ENCODE data around the gene ELMOD3. TPM values are rescaled to one million over a fixed set of nuclear protein-coding genes. Genes with fewer than 3 reads are reported as not detected.
"Not testable (repeated sequence)": the region's sequence is repeated elsewhere in the genome, so short reads cannot be mapped to it uniquely, and the experiment has no call there.

ELMOD3 gene
- total RNA-seq, 2 experiments from 2014 or later, result 19.2 to 19.4 TPM

DNA sequence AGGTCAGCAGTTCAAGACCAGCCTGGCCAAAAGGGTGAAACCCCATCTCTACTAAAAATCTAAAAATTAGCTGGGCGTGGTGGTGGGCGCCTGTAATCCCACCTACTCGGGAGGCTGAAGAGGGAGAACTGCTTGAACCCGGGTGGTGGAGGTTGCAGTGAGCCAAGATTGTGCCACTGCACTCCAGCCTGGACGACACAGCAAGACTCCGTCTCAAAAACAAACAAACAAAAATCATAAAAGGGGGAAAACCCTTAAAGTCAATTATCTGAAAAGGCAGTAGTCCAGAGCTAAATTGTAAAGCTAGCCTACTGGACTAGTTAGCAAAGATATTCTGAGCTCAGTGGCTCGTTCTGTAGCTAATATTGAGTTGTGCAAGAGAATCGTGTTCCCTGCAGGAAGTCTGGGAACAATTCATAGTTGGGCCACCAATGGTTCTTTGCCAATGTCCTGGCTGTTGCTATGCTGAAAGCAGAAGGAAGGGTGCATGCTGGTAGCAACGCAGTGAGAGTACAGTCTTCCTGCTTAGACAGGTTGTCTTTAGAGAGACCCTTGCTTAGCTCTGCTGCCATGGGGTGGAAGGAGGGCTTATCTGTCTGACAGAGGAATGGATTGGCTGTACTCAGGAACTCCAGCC, 31.1 kb upstream of the ELMOD3 start:
- POLR2A ChIA-PET, result interaction anchor here (0.9 to 12.1 kb wide), 5 partner anchors 9 to 352 kb away, joined by 3 to 234 read pairs (median 3); partner anchors contain the start of genes ELMOD3 and RETSAT

DNA sequence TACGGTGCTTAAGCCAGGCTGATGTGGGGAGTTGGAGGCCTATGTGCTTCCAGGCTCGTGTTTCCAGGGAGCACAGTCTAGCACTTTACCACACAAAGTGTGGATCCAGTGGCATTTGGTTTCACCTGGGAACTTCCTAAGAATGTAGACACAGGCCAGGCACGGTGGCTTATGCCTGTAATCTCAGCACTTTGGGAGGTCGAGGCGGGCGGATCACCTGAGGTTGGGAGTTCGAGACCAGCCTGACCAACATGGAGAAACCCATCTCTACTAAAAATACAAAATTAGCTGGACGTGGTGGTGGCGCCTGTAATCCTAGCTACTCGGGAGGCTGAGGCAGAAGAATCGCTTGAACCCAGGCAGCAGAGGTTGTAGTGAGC, 30.6 kb upstream of the ELMOD3 start:
- Mint-ChIP-seq H3K4me1 (peaks cover 65% of the 10 kb centered on the region), H3K36me3 (ENCODE audit: low read depth) (peaks cover 86% of the 10 kb centered on the region), H3K27ac (peak overlapping the region; percentile 57), H3K4me3 (peak overlapping the region; percentile 93)
- H3K27me3 Mint-ChIP-seq, H3K9me3 Mint-ChIP-seq, DNase-seq: not testable (repeated sequence)
- CTCF ChIA-PET, result interaction anchor here (1.1 to 2.6 kb wide), 2 partner anchors 23 to 228 kb away, joined by 4 to 14 read pairs; no protein-coding TSS in a partner anchor
- POLR2A ChIA-PET, result interaction anchor here (0.9 to 12.1 kb wide), 4 partner anchors 9 to 352 kb away, joined by 3 to 234 read pairs (median 4); partner anchors contain the start of genes ELMOD3 and RETSAT

More for the DNA sequence above, 31.1 kb upstream of the ELMOD3 start:
- Mint-ChIP-seq H3K27me3 (no peaks in the 10 kb centered on the region), H3K9me3 (no peaks in the 10 kb centered on the region), H3K27ac (peak overlapping the region; percentile 57), H3K4me1 (peaks cover 66% of the 10 kb centered on the region), H3K36me3 (ENCODE audit: low read depth) (peaks cover 91% of the 10 kb centered on the region), H3K4me3 (peak overlapping the region; percentile 93)
- CTCF ChIA-PET, result interaction anchor here (1.1 to 2.6 kb wide), 2 partner anchors 23 to 229 kb away, joined by 4 to 14 read pairs; no protein-coding TSS in a partner anchor
- no peak for DNase-seq

DNA sequence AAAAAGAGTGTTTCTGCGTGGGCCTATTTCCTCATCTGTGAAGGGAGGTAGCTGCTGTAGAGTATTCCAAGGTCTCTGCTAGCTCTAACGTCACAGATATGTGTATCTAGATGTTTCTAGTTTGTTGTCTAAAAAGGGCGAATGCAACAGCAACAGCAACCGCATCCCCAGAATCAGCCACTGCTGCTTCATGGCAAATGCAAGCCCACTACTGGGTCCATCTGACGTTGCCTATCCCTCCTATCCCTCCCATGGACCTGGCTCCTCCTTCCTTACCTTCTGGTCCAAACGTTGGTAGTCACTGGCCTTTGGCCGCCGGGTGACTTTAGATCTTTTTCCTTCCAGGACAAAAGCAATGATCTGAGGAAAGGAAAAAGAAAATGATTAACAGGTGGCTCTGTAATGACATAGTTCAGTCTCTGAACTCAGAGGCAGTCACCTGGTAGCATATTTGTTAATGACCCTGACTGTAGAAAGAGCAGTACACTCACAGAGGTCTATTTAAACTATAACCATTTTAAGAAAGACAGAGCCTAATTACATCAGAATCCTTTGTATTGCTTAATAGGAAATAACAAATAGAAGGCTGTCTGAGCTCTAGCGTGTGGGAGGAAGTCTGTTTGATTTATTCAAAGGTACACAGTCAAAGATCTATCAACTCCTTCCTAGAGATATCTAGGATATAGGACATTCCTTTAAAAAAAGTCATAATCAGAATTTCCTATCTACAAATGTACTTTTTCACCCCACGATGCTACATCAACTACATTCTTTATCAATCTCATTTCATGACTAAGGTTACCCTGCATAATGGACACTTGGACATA, 29.7 kb upstream of the ELMOD3 start:
- H3K27me3 Mint-ChIP-seq, result no peaks in the 10 kb centered on the region
- CTCF ChIA-PET, result interaction anchor here (2.6 kb wide), 1 partner anchor 24 kb away, joined by 14 read pairs; no protein-coding TSS in a partner anchor
- POLR2A ChIA-PET, result interaction anchor here (1.0 to 12.1 kb wide), 8 partner anchors 10 to 270 kb away, joined by 3 to 234 read pairs (median 14); partner anchors contain the start of genes ELMOD3, MAT2A, RETSAT and RNF181
- H3K9me3 Mint-ChIP-seq, result no peaks in the 10 kb centered on the region
- no peak for DNase-seq
- peaks cover 79% of the 10 kb centered on the region for H3K36me3 Mint-ChIP-seq (ENCODE audit: low read depth)
- H3K4me3 Mint-ChIP-seq, result peak overlapping the region; percentile 93
- peaks cover 63% of the 10 kb centered on the region for H3K4me1 Mint-ChIP-seq
- peak overlapping the region; percentile 100 for H3K27ac Mint-ChIP-seq

DNA sequence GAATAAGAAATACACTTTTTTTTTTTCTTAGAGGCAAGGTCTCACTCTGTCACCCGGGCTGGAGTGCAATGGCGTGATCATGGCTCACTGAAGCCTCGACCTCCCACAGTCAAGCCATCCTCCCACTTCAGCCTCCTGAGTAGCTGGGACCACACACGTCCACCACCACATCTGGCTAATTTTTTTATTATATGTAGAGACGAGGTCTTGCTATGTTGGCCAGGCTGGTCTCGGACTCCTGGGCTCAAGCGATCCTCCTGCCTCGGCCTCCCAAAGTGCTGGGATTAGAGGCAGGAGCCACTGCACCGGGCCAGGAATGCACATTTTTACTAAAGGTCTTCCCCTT, 29.1 kb upstream of the ELMOD3 start:
- H3K36me3 Mint-ChIP-seq (ENCODE audit: low read depth), result peaks cover 74% of the 10 kb centered on the region
- H3K4me3 Mint-ChIP-seq, result peak overlapping the region; percentile 93
- no peaks in the 10 kb centered on the region for H3K27me3 Mint-ChIP-seq
- peak overlapping the region; percentile 100 for H3K27ac Mint-ChIP-seq
- CTCF ChIA-PET, result interaction anchor here (1.1 to 2.6 kb wide), 2 partner anchors 25 to 213 kb away, joined by 3 to 14 read pairs; partner anchors contain the start of gene MAT2A
- DNase-seq, result no peak
- no peaks in the 10 kb centered on the region for H3K9me3 Mint-ChIP-seq
- POLR2A ChIA-PET, result interaction anchor here (1.0 to 12.1 kb wide), 11 partner anchors 11 to 270 kb away, joined by 3 to 234 read pairs (median 16); partner anchors contain the start of genes ELMOD3, MAT2A, RETSAT and RNF181
- H3K4me1 Mint-ChIP-seq, result peaks cover 59% of the 10 kb centered on the region

DNA sequence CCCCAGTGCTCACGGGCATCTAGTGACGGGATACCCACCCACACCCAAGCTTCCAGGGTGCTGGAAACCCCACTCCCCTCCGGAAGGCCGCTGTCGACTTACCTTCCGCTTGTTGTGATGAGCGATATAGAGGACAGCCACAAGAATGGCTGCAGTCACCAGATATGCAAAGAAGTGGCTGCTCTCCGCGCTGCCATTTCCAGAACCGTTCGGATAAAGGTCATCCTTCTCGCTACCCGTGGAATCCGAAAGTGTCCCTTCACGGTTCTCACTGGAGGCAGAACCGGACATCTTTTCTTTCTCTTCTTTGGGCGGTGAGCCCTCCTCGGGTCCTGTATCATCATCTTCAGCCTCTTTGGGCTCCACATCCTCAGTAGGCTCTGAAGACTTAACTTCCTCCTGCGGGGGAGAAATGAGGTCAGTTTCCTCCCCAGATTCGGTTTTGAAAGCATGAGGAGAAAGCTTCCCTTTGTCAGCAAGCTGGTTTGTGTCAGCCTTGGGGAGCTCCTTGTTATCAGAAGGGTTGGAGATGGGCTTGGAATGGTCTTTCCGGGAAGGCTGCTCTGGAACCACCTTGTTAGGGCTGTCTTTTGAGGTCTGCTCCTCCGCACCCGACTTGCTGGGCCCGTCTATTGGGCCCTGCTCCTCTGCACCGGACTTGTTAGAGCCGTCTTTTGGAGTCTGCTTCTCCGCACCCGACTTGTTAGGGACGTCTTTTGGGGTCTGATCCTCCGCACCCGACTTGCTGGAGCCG, 28.0 kb upstream of the ELMOD3 start:
- H3K4me1 Mint-ChIP-seq, result peaks cover 58% of the 10 kb centered on the region
- POLR2A ChIA-PET, result interaction anchor here (0.6 to 12.1 kb wide), 45 partner anchors 8 to 810 kb away, joined by 3 to 234 read pairs (median 6); partner anchors contain the start of genes C2orf68, DNAH6, ELMOD3 and MAT2A
- H3K4me3 Mint-ChIP-seq, result peak overlapping the region; percentile 93
- H3K36me3 Mint-ChIP-seq (ENCODE audit: low read depth), result peaks cover 62% of the 10 kb centered on the region
- no peaks in the 10 kb centered on the region for H3K9me3 Mint-ChIP-seq
- DNase-seq, result peak; percentile 73
- H3K27ac Mint-ChIP-seq, result peak overlapping the region; percentile 100
- CTCF ChIA-PET, result interaction anchor here (0.6 to 2.4 kb wide), 8 partner anchors 26 to 420 kb away, joined by 3 to 11 read pairs (median 4); partner anchors contain the start of genes ELMOD3, GGCX, MAT2A and RETSAT
- H3K27me3 Mint-ChIP-seq, result no peaks in the 10 kb centered on the region

DNA sequence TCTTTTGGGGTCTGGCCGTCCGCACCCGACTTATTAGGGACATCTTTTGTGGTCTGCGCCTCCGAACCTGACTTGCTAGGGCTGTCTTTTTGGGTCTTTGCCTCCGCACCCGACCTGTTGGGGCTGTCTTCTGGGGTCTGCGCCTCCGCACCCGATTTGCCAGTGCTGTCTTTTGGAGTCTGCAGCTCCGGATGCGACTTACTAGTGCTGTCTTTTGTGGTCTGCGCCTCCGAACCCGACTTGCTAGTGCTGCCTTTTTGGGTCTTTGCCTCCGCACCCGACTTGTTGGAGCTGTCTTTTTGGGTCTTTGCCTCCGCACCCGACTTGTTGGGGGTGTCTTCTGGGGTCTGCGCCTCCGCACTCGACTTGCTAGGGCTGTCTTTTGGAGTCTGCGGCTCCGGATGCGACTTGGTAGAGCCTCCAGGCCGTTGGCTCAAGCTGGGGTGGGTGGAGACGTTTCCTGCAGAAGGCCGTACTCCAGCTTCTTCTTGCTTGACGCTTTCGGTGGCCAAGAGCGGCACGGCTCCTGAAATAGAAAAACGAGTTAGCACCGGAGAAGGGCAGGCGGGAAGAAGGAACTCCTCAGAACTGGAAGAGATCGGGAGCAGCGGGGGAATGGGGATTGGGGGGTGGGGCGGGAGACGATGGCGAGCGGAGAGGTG, 27.3 kb upstream of the ELMOD3 start:
- peaks cover 55% of the 10 kb centered on the region for H3K36me3 Mint-ChIP-seq (ENCODE audit: low read depth)
- H3K4me3 Mint-ChIP-seq, result peak overlapping the region; percentile 93
- peak overlapping the region; percentile 100 for H3K27ac Mint-ChIP-seq
- no peaks in the 10 kb centered on the region for H3K27me3 Mint-ChIP-seq
- peaks cover 56% of the 10 kb centered on the region for H3K4me1 Mint-ChIP-seq
- ChIA-PET CTCF (interaction anchor here (0.6 to 2.4 kb wide), 11 partner anchors 9 to 560 kb away, joined by 3 to 11 read pairs (median 4); partner anchors contain the start of genes ELMOD3, GGCX, MAT2A and RETSAT), POLR2A (interaction anchor here (0.6 to 12.1 kb wide), 49 partner anchors 9 to 811 kb away, joined by 3 to 234 read pairs (median 6); partner anchors contain the start of genes C2orf68, DNAH6, ELMOD3 and MAT2A)
- peak; percentile 75 for DNase-seq
- H3K9me3 Mint-ChIP-seq, result no peaks in the 10 kb centered on the region

DNA sequence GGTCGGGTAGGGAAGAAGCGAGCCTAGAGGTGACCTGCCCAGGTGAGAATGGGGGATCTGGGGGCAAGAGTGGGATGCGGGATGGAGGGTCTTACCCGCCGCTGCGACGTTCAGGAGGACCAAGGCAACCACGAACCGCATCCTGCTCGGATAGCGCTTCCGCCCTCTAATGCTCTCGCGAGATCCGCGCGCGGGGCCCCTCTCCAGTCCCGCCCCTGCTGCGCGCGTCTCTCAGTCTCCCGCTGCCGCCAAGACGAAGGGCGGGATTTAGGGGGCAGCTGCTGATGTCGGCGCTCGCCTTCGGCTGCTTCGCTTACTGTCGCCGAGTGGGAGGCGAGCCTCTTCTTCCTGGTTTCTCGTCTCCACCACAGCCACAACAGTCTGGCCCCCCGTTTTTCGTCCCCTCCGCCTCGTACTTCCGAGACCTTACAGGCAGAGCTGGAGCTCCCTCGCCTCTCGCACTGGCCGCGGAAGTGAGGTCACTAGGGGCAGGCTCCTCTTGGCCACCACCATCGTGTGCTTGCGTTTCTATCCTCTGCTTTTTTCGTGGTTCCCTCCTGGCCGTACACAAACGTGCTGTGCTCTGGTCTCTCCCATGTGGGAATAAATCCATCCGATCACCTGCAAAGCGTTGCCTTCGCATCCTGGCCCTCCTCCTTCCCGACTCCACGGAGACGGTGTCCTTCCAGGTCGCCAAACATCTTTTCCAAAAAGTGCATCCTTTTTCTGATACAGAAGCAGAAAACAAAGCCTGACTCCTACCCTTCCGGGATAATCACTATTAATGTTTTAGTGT, 26.5 kb upstream of the ELMOD3 start, which contains the start of gene TGOLN2:
TGOLN2 (minus strand) TSS at position 168 of the 796 bp plus-strand sequence; CDS start at position 141, 27 bp downstream.
- Mint-ChIP-seq H3K4me1 (peaks cover 48% of the 10 kb centered on the region), H3K36me3 (ENCODE audit: low read depth) (peaks cover 48% of the 10 kb centered on the region)
- DNase-seq, result peak; percentile 95

DNA sequence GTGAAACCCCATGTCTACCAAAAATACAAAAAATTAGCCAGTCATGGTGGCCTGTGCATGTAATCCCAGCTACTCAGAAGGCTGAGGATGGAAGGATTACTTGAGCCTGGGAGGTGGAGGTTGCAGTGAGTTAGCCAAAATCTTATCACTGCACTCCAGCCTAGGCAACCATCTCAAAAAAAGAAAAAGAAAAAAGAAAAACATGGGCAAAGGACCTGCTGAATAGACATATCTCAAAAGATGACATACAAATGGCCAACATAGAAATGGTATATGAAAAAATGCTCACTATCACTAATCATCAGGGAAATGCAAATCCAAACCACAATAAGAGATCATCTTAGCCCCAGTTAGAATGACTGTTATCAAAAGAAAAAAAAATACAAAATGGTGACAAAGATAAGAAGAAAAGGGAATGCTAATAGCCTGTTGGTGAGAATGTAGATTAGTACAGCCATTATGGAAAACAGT, 25.4 kb upstream of the ELMOD3 start:
- ChIA-PET CTCF (no interaction called here), POLR2A (interaction anchor here (0.7 to 12.1 kb wide), 7 partner anchors 23 to 266 kb away, joined by 3 to 234 read pairs (median 17); partner anchors contain the start of genes ELMOD3, MAT2A, RETSAT and RNF181)
- no peaks in the 10 kb centered on the region for H3K27me3 Mint-ChIP-seq
- no peaks in the 10 kb centered on the region for H3K9me3 Mint-ChIP-seq
- no peak for DNase-seq
- peak overlapping the region; percentile 18 for H3K4me3 Mint-ChIP-seq
- H3K27ac Mint-ChIP-seq, result peak overlapping the region; percentile 0
- peaks cover 36% of the 10 kb centered on the region for H3K4me1 Mint-ChIP-seq
- peaks cover 36% of the 10 kb centered on the region for H3K36me3 Mint-ChIP-seq (ENCODE audit: low read depth)

More for the DNA sequence above, 26.5 kb upstream of the ELMOD3 start, which contains the start of gene TGOLN2:
- Mint-ChIP-seq H3K27me3 (no peaks in the 10 kb centered on the region), H3K9me3 (no peaks in the 10 kb centered on the region), H3K27ac (peak within 1 kb of the TSS; percentile 100), H3K4me3 (peak within 1 kb of the TSS; percentile 93)
- CTCF ChIA-PET, result interaction anchor here (0.6 to 2.4 kb wide), 8 partner anchors 10 to 559 kb away, joined by 3 to 11 read pairs (median 4); partner anchors contain the start of genes ELMOD3, GGCX, MAT2A and RETSAT
- POLR2A ChIA-PET, result interaction anchor here (0.6 to 12.1 kb wide), 40 partner anchors 8 to 422 kb away, joined by 3 to 234 read pairs (median 7); partner anchors contain the start of genes ELMOD3, MAT2A, RETSAT and RNF181

DNA sequence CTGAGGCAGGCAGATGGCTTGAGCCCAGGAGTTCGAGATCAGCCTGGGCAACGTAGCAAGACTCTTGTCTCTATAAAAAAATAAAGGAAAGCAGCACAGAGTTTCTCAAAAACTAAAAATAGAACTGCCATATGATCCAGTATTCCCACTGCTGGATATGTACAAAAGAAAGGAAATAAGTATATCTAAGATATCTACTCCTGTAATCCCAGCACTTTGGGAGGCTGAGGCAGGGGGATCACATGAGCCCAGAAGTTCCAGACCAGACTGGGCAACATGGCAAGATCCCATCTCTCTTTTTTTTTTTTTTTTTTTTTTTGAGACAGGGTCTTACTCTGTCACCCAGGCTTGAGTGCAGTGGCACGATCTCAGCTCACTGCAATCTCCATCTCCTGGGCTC, 24.9 kb upstream of the ELMOD3 start:
- ChIA-PET CTCF (interaction anchor here (0.7 kb wide), 1 partner anchor 93 kb away, joined by 6 read pairs; no protein-coding TSS in a partner anchor), POLR2A (interaction anchor here (4.1 to 12.1 kb wide), 3 partner anchors 22 to 265 kb away, joined by 14 to 234 read pairs (median 18); partner anchors contain the start of genes ELMOD3, RETSAT and RNF181)
- not testable (repeated sequence) for DNase-seq, H3K27me3 Mint-ChIP-seq, H3K9me3 Mint-ChIP-seq, H3K27ac Mint-ChIP-seq
- Mint-ChIP-seq H3K4me3 (peak overlapping the region; percentile 18), H3K4me1 (peaks cover 31% of the 10 kb centered on the region), H3K36me3 (ENCODE audit: low read depth) (peaks cover 31% of the 10 kb centered on the region)

DNA sequence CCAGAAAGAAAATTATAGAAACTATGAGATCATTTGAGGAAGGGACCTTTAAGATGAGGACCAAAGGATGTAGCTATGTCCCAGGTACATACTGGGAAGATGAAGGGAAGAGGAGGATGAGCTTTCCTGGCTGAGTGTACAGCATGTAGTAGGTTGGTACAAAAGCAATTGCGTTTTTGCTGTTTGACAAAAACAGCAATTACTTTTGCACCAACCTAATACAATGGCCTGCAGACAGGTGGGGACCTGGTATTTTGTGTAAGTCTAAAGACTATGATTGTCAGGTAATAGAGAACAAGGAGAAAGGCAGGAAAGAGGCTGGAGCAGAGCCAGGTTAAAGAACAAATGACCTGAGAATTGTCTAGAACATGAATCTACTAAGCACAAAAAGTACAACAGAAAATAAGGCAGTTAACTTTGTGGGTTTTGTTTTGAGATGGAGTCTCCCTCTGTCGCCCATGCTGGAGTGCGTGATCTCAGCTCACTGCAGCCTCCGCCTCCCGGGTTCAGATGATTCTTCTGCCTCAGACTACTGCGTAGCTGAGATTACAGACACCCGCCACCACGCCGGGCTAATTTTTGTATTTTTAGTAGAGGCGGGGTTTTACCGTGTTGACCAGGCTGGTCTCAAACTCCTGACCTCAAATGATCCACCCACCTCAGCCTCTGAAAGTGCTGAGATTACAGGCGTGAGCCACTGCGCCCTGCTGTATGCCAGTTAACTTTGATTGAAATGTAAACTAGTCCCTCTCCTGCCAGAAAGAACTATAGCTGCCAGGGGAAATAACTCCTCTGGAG, 23.5 kb upstream of the ELMOD3 start:
- CTCF ChIA-PET, result interaction anchor here (1.4 kb wide), 1 partner anchor 13 kb away, joined by 4 read pairs; no protein-coding TSS in a partner anchor
- Mint-ChIP-seq H3K4me1 (peaks cover 25% of the 10 kb centered on the region), H3K27ac (peak overlapping the region; percentile 28), H3K4me3 (peak overlapping the region; percentile 4), H3K9me3 (no peaks in the 10 kb centered on the region), H3K27me3 (peaks cover 1% of the 10 kb centered on the region), H3K36me3 (ENCODE audit: low read depth) (peaks cover 18% of the 10 kb centered on the region)
- POLR2A ChIA-PET, result interaction anchor here (1.1 to 1.6 kb wide), 3 partner anchors 23 to 208 kb away, joined by 4 to 5 read pairs (median 4); partner anchors contain the start of genes ELMOD3, MAT2A, RETSAT and SH2D6
- no peak for DNase-seq
